Measurements from ENCODE around the gene HAGHL.
A peak's percentile ranks its signal among the peaks of the same experiment; 100 is the strongest.
"Not testable (repeated sequence)": the region's sequence is repeated elsewhere in the genome, so short reads cannot be mapped to it uniquely, and the experiment has no call there.

HAGHL gene

DNA sequence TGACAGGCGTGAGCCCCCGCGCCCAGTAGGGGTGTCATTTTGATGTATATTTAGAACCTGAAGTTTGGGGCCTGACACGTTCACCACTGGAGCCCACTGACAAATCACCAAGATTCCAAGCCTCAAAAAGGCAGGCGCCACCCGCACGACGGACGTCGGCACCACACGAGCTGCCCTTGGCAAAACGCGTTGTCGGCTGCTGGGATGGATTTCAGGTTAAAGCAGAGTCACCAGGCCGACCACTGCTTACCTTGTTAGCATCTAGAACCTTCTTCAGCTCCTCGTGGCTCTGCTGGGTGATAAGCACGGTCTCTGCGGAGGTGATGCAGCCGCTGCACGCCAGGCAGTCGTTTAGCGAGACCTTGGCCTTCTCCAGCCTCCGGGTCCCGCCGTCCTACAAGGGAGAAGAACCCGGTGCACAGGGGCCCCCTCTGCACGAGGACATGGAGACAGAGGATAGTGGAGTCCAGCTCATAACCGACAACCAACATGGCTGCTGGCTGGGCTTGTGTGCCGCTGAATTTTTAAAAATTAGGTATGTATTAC, 10.1 kb downstream of the HAGHL start:
- TF ChIP-seq, protein P1, sequence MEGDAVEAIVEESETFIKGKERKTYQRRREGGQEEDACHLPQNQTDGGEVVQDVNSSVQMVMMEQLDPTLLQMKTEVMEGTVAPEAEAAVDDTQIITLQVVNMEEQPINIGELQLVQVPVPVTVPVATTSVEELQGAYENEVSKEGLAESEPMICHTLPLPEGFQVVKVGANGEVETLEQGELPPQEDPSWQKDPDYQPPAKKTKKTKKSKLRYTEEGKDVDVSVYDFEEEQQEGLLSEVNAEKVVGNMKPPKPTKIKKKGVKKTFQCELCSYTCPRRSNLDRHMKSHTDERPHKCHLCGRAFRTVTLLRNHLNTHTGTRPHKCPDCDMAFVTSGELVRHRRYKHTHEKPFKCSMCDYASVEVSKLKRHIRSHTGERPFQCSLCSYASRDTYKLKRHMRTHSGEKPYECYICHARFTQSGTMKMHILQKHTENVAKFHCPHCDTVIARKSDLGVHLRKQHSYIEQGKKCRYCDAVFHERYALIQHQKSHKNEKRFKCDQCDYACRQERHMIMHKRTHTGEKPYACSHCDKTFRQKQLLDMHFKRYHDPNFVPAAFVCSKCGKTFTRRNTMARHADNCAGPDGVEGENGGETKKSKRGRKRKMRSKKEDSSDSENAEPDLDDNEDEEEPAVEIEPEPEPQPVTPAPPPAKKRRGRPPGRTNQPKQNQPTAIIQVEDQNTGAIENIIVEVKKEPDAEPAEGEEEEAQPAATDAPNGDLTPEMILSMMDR (IDR thresholded peaks at IDR 0.05; ENCODE audit: low read depth, low read length, missing control alignments) = no peak
- no peak overlapping the region for H3K4me3 ChIP-seq (ENCODE audit: low read depth, low read length)
- DNase-seq (ENCODE audit: low read depth) = no peak
- in situ Hi-C loops (cut with HindIII; ENCODE audit: low sequenced_read_pairs) = no loop called here

DNA sequence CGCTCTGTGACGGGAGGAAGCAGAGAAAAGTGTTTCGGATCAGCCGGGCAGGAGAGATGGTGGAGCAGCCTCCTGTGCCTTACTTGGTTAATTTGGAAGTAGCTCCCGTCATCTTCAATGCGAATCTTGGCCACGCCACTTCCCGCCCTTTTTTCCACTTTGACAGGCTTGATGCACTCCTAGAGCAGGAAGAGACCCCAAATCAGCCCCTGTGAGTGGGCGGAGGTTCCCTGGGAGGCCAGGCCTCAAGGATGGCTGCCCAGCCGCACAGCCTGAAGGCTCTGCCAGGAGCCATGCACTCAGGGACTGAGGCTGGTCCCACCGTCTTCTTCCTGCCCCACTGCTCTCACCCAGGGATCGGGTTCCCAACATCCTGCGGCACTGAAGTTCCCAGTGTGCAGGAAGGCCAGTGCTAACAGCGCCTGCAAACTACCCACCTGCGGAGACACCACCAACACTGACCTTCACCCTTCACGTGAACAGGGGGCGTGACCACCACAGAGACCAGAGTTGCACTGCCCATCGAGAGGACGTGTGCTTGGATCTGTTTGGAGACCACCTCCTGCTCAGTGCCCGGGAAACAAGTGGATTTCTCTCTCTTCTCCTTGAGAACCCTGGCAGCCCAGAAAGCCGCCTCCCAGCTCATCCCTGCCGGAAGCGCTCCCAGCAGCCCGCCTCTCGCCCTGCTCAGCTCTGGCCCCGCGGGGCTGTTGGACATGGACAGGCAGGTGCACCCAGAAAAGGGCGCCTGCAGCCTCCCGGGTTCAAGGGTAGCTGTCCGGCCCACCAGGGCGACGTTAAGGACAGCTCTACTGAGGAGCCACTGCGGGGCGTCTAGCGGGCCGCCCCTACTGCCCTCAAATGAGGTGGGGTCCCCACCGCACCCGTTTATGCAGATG, 12.9 kb downstream of the HAGHL start:
- H3K4me3 ChIP-seq (ENCODE audit: low read depth, low read length) = peak overlapping the region; percentile 91
- TF ChIP-seq, protein P1 (IDR thresholded peaks at IDR 0.05; ENCODE audit: low read depth, low read length, missing control alignments) = no peak
- in situ Hi-C loops (cut with HindIII; ENCODE audit: low sequenced_read_pairs) = no loop called here
- no peak for DNase-seq (ENCODE audit: low read depth)

DNA sequence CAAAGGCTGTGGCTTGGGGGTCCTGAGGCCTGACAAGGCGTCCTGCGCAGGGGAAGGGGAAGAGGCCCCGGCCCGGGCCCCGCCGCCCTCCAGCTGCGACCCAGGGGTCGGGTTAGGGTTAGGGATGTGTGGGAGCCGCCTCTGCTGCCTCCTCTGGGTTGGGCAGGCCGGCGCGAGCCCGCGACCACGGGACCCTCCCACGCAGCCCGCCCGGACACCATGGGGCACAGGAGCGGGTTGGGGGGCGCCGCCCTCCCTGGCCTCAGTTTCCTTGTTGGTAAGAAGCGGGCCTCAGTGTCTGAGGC, 13.5 kb downstream of the HAGHL start:
- TF ChIP-seq, protein P1 (IDR thresholded peaks at IDR 0.05; ENCODE audit: low read depth, low read length, missing control alignments) = no peak
- H3K4me3 ChIP-seq (ENCODE audit: low read depth, low read length) = peak overlapping the region; percentile 91
- in situ Hi-C loops (cut with HindIII; ENCODE audit: low sequenced_read_pairs) = no loop called here
- DNase-seq (ENCODE audit: low read depth) = no peak

DNA sequence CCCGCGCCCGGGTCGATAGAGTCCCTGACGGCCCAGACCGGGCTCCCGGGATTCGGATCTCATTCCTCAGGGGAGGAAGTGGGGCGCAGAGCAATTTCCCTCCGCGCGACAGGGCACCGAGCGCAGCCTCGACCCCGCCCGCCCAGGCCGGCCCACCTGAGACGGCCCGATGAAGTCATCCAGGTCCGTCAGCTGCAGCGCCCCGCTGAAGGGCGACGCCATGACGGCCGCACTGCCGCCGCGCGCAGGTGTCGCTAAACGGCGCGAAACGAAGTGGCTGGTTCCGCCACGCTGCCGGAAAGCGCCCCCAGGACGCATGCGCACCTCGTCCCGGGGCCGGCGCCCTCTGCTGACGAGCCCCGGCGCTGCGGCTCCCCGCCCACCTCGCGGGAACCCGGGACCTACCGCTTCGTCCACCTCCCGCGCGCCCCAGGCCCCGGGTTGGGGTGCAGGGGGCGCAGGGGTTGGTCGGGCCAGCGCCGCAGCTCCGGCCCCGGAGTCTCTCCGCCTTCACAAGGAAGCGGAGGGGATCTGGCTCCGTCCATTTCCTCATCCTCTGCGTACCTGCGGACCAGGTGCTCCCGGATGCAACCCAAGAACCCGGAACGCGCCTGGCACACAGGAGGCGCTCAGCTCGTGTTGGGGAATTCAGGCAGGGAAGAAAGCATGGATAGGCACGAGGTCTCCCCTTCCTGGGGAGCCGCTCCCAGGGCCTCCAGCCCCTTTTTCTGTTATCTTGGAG, 14.0 kb downstream of the HAGHL start, which contains the start of gene CIAO3:
TSS of gene CIAO3 (minus strand) at position 234 of the 742 bp plus-strand sequence. CDS start at position 222, 12 bp downstream.
- H3K4me3 ChIP-seq (ENCODE audit: low read depth, low read length) = peak within 1 kb of the TSS; percentile 91
- in situ Hi-C loops (cut with HindIII; ENCODE audit: low sequenced_read_pairs) = no loop called here
- TF ChIP-seq, protein P1 (IDR thresholded peaks at IDR 0.05; ENCODE audit: low read depth, low read length, missing control alignments) = peak; percentile 78
- DNase-seq (ENCODE audit: low read depth) = peak; percentile 69

DNA sequence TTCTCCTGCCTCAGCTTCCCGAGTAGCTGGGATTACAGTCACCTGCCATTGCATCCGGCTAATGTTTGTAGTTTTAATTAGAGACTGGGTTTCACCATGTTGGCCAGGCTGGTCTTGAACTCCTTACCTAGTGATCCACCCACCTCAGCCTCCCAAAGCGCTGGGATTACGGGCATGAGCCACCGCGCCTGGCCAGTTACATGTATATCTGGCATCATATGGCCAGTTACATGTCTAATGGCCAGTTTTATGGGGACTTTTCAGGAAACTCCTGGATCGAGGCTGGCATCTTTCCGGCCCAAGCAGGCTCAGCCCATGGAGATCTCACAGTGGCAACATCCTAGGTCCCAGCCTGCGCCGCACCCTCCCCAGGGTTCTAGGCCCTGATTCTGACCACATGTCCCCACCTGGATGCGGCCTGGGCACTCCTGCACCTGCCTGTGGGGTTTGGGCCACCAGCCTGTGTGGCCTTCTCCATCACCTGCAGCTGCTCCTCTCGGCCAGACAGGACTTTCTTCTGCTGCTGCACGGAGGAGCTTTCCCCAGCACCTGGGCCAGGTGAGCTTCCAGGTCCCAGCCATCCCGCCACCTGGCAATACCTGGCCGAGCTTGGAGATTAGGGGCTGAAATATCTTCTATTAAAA, 15.2 kb downstream of the HAGHL start:
- TF ChIP-seq, protein P1 (IDR thresholded peaks at IDR 0.05; ENCODE audit: low read depth, low read length, missing control alignments) = no peak
- in situ Hi-C loops (cut with HindIII; ENCODE audit: low sequenced_read_pairs) = no loop called here
- H3K4me3 ChIP-seq (ENCODE audit: low read depth, low read length) = no peak overlapping the region
- no peak for DNase-seq (ENCODE audit: low read depth)

DNA sequence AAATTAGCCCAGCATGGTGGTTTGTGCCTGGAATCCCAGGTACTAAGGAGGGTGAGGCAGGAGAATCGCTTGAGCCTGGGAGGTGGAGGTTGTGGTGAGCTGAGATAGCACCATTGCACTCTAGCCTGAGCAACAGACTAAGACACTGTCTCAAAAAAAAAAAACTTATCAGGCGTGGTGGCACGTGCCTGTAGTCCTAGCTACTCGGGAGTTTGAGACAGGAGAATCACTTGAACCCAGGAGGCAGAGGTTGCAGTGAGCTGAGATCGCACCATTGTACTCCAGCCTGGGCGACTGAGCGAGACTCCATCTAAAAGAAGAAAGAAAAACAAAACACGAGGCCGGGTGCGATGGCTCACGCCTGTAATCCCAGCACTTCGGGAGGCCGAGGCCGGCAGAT, 16.0 kb downstream of the HAGHL start:
- H3K4me3 ChIP-seq (ENCODE audit: low read depth, low read length); in situ Hi-C loops (cut with HindIII; ENCODE audit: low sequenced_read_pairs); DNase-seq (ENCODE audit: low read depth): not testable (repeated sequence)
